Cardiac septum (tissue), 1 donor: ENCODE results near the gene PPFIBP2. TPM values are rescaled to one million over a fixed set of nuclear protein-coding genes. Genes with fewer than 3 reads are reported as not detected.

Source experiments
- DNase-seq: peaks from one replicate; pipeline ENCODE4 v3.0.0-alpha.2; 2020; ENCODE audit warnings: low spot score
- intact Hi-C: fragments of 100-400 bp; cut with DNase I; formaldehyde crosslinking; loops from one replicate; pipeline ENCODE4 v1.14.0; 2022
- total RNA-seq: library from RNA; stranded (reverse); fragmentation: NEBNext Ultra II Directional; extraction: Animal tissue kit (Norgen Biotek cat#: 25700); gene quantifications from one replicate; pipeline ENCODE4 v1.2.1, GENCODE V29; 2021
- donor health status: DM: no; HTN: no; CAD: no.

Gene PPFIBP2
- total RNA-seq, 1 donor from 2014 or later = 14.9 TPM

GRCh38 chr11:7543302-7543701 is 29.5 kb downstream of the PPFIBP2 start:
- DNase-seq = no peak
- intact Hi-C loops = no loop called here

GRCh38 chr11:7544021-7544420 is 30.2 kb downstream of the PPFIBP2 start:
- intact Hi-C loops = no loop called here
- DNase-seq = no peak

DNA sequence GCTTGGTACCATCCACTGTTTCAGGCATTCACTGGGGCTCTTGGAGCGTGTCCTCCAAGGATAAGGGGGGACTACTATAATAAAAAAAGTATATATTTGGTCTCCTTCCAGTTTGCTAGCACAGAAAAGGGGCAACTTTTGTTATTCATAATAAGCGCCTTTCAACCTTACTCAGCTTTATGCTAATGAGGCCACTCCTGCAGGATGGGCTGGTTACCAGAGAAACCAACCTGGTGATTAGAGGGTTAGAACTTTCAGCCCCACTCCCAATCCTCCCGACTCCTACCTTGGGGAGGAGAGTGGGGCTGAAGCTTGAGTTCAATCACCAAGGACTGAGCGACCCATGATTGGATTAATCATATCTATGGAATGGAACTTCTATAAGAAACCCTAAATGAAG is 31.8 kb downstream of the PPFIBP2 start:
- no peak for DNase-seq
- intact Hi-C loops = loop anchor here (5.0 kb wide), 1 partner anchor 33 kb away; the partner anchor contains the start of gene PPFIBP2

GRCh38 chr11:7546324-7546791 is 32.6 kb downstream of the PPFIBP2 start:
- no peak for DNase-seq
- intact Hi-C loops = loop anchor here (5.0 kb wide), 1 partner anchor 34 kb away; the partner anchor contains the start of gene PPFIBP2

- DNase-seq = no peak
- intact Hi-C loops = loop anchor here (5.0 kb wide), 1 partner anchor 35 kb away; the partner anchor contains the start of gene PPFIBP2
Observed at GRCh38 chr11:7547687-7548086, 33.9 kb downstream of the PPFIBP2 start.

DNA sequence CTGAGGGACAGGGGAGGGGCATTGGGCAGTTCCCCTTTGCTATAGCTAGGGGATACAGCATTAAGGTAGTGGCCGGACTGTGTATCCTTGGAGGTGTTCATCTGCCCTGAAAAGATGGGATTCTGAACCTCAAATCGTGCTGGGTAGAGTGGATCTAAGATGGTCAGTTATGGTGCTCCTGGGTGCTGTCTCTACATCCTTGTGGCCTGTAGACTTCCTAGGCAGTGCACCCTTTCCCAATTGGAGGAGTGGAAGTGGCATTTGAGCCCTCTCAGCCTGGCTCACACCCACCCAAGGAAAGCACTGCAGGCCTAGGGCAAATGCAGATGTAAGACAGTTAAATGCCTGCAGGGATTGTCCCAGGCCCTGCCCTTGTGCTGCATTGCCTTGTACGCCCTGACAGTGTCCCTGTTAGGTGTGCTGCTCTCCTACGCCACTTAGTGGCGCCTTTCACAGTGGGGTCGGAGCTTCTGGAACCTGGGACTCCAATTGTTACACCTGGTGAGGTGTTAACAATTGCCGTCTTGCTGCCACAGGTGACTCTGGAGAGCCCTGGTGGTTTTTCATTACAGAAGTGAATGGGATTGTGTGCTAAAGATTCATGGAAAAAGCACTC is 35.0 kb downstream of the PPFIBP2 start:
- intact Hi-C loops = loop anchor here (5.0 kb wide), 1 partner anchor 36 kb away; the partner anchor contains the start of gene PPFIBP2
- DNase-seq = no peak

- no peak for DNase-seq
- intact Hi-C loops = loop anchor here (5.0 kb wide), 1 partner anchor 37 kb away; the partner anchor contains the start of gene PPFIBP2
Observed at GRCh38 chr11:7549681-7550080, 35.9 kb downstream of the PPFIBP2 start.

GRCh38 chr11:7551571-7551970 is 37.8 kb downstream of the PPFIBP2 start:
- intact Hi-C loops = no loop called here
- DNase-seq = no peak

DNA sequence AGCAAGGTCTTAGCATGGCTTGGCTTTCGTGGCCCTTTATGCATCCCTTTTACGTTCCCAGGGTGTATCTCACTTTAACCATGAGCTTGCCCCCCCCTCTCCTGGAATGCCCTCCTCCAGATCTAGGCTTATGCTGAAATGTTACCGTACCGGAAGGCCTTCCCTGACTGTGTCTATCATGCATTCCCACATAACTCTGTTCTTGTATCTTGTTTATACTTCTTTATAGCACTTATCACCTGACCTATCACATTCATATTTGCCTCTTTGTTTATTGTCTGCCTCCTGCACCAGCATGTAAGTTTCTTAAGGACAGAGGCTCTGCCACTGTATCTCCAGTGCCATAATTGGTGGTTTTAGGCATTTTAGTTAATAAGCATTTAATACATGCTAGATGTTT is 38.9 kb downstream of the PPFIBP2 start:
- no peak for DNase-seq
- intact Hi-C loops = no loop called here

DNA sequence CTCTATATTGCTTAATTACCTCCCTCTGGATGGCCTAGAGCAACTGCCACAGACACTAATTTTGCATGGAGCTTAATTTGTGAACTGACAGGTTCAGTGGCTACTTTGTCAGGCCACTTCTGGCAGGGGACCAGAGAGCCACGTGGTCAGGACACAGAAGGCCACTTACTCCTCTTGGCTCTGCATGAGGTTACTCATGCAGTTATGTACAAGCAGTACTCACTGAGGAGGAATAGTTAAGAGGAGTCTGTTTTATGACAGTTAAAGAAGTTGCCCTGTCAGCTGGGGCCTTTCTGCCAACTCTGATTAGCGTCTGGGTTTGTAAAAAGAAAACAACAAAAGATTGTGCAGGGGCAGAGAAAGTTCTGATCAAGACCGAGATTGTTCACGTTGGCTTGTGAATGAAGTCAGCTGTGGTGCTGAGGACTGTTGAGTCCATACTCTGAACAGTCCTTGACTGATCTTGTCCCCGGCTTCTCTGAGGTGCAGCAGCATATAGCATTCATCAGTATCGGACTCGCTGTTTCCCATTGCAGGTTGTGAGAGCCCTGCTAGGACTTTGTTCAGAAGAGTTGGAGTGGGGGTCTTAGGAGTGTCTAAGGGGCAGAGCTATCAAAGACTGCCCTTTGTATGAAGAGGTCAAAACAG is 41.4 kb downstream of the PPFIBP2 start:
- no peak for DNase-seq
- intact Hi-C loops = no loop called here

GRCh38 chr11:7558046-7558445 is 44.2 kb downstream of the PPFIBP2 start:
- intact Hi-C loops = no loop called here
- no peak for DNase-seq

- DNase-seq = no peak
- intact Hi-C loops = no loop called here
Observed at GRCh38 chr11:7559398-7560283, 45.8 kb downstream of the PPFIBP2 start.

DNA sequence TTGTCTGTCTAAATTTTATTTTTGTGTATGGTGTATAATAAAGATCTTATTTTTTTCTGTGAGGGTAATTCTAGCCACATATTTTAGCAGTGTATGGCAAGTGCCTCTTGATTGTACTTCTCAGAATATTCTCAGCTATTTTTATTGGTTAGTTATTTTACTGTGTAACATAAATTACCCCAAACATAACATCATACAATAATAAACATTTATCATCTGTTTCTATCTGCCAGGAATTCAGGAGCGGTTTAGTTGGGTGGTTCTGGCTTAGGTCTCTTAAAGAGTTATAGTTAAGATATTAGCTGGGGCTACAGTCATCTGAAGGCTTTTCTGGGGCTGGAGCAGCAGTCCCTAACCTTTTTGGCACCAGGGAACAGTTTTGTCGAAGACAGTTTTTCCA is 47.8 kb downstream of the PPFIBP2 start:
- intact Hi-C loops = no loop called here
- DNase-seq = no peak

- DNase-seq = no peak
- intact Hi-C loops = no loop called here
Observed at GRCh38 chr11:7563281-7563680, 49.5 kb downstream of the PPFIBP2 start.

DNA sequence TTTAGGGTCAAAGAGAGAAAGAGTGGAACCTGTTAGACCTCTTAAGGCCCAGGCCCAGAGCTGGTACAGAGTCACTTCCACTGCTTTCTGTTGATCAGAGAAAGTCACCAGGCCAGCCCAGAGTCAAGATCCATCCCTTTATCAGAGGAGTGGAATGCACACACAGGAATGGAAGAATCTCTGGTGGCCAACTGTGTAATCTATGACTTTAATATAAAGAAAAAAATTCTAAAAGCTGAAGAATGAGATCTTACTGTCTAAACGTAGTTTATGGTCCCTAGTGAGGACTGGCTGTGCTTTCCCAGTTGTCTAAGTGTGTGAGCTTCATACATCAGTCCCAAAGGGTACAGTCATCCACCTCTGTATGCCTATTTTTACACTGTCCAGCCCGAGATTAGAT is 51.0 kb downstream of the PPFIBP2 start:
- intact Hi-C loops = no loop called here

DNA sequence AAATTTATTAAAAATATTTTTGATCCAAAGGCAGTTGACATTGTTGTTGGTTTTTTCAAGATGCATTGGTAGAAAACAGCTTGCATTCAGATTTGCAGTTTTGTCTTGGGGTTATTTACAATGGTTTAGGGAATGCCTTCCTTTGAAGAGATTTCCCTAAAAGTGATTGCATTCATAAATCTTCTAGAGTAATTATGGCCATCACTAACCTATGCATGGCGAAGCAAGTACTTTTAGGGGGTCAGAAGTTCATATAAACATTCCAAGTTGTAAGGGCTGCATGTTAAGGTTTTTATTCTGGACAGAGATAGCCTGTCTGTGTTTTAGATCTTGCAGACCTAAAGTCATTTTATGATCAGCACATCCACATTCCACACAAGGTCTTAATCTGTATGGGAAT is 53.5 kb downstream of the PPFIBP2 start:
- no peak for DNase-seq
- intact Hi-C loops = no loop called here

More for the DNA sequence above, 51.0 kb downstream of the PPFIBP2 start:
- no peak for DNase-seq

DNA sequence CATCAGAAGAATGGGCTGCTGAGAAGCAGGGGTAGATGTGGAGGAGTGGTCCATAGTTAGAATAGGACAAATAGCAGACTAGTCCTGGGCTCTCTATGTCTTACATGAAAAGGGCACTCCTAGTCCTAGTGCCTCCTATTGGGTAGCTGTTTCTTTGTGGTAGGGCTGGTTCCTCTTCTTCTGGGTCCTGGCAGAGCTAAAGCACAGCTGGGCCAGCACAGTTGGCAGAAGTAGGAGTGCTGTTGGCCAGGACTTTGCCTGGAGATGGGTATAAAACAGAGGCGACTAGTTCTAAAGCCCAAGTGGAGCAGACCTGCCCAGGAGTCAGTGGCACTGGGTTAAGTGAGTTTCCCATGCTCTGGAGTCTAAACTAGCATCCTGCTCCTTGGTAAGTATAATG is 55.2 kb downstream of the PPFIBP2 start:
- intact Hi-C loops = no loop called here
- no peak for DNase-seq

DNA sequence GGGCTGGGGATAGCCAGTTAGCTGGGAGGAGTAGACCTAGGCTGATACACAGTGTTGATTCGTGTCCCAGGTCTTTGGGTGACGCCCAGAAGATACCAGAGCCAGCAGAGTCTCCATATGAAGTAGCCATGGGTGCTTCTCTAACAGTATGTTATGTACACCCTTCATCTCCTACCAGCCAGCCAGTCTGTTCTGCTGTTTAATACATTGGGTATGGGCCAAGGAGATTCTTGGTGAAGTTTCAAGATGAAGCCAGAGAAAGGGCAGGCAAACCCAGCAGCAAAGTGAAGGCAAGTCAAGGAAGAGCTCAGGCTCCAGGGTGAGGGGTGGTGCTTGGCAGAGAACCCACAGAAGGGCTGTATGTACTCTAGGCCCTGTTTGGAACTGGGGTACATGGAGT is 56.4 kb downstream of the PPFIBP2 start:
- intact Hi-C loops = loop anchor here (2.0 kb wide), 1 partner anchor 95 kb away; no protein-coding TSS in a partner anchor
- DNase-seq = no peak

GRCh38 chr11:7570938-7571521 is 57.2 kb downstream of the PPFIBP2 start:
- intact Hi-C loops = loop anchor here (1.0 to 2.0 kb wide), 2 partner anchors 86 to 94 kb away; no protein-coding TSS in a partner anchor
- no peak for DNase-seq

DNA sequence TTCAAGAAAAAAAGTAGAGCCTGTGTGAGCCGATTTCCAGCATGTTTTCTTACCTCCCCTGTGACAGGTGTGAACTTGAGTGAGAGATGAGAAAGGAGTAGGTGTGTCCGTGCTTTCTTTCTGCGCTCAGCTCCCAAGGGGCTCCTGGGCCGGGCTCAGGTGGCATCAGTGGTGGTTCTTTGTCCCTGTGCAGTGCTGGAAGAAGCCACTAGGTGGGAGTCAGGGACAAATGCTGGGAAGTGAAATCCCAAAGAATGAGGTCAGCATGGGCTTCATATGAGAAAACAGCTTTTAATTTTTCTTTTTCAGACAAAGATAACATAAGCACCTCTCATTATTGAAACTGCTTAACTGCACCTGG is 57.8 kb downstream of the PPFIBP2 start:
- intact Hi-C loops = loop anchor here (1.0 to 2.0 kb wide), 2 partner anchors 86 to 93 kb away; no protein-coding TSS in a partner anchor
- no peak for DNase-seq
